GM12878 (cell line): Measurements from ENCODE around the gene PLK2. TPM values are rescaled to one million over a fixed set of nuclear protein-coding genes. Genes with fewer than 3 reads are reported as not detected.

ENCODE experiments used
- ATAC-seq: fragments of 200-7000 bp; cut with Tn5 transposase; 3 replicates; pipeline ENCODE4 v1.9.1; 2020; ENCODE audit warnings: mild to moderate bottlenecking, moderate library complexity
- BruUV-seq: library from RNA; stranded (reverse); fragments of 400-500 nt; replicated peaks from 2 replicates; lab custom pipeline; 2021; lab: Mats Ljungman, UMichigan
- CTCF ChIA-PET: fragments of 300-600 bp; sonication (Branson Sonifier 250); formaldehyde crosslinking; extraction: SDS; loops from one replicate; lab custom pipeline; 2021; ENCODE audit warnings: inconsistent platforms; lab: Yijun Ruan, JAX
- POLR2A ChIA-PET: fragments of 350-600 bp; formaldehyde crosslinking; extraction: SDS; loops from one replicate; lab custom pipeline; 2021; ENCODE audit warnings: inconsistent platforms; lab: Charles Lee
- RAD21 ChIA-PET: fragments of 300-600 bp; sonication (Branson Sonifier 250); formaldehyde crosslinking; loops from one replicate; lab custom pipeline; 2023; ENCODE audit warnings: antibody characterized with exemption; ENCODE audit not compliant: unreplicated experiment; lab: Charles Lee
- SMC1A ChIA-PET: fragments of 300-600 bp; sonication (Branson Sonifier 250); formaldehyde crosslinking; loops from one replicate; lab custom pipeline; 2023; ENCODE audit not compliant: unreplicated experiment, uncharacterized antibody; lab: Charles Lee
- DNase-seq: peaks from one replicate; pipeline ENCODE4 v3.0.0-alpha.2; 2011; ENCODE audit warnings: low read depth, low spot score
- FAIRE-seq: peaks from 3 replicates; lab custom pipeline; 2011; peaks lifted over from hg19 to GRCh38; lab: Jason Lieb, UNC
- H2AFZ ChIP-seq: 2 replicates; pipeline ENCODE4 v1.6.0; 2011; ENCODE audit warnings: low read depth, low read length, control low read depth; ENCODE audit not compliant: control insufficient read depth
- H3K27ac ChIP-seq: 2 replicates; pipeline ENCODE4 v1.5.1; 2011; ENCODE audit warnings: control low read depth; ENCODE audit not compliant: control insufficient read depth, insufficient read depth
- H3K27me3 ChIP-seq, 2 experiments: replicated peaks in 1 of 2; 2 replicates each; pipeline versions ENCODE4 v1.6.0 to v1.6.1; 2011; ENCODE audit warnings: low read length in 1 of 2; ENCODE audit not compliant: control insufficient read depth in 2 of 2, insufficient read depth in 2 of 2
- H3K36me3 ChIP-seq, 2 experiments: 2 replicates each; pipeline ENCODE4 v1.5.1; 2011; ENCODE audit warnings: low read length in 1 of 2; ENCODE audit not compliant: control insufficient read depth in 2 of 2, insufficient read depth in 2 of 2
- H3K4me1 ChIP-seq: 2 replicates; pipeline ENCODE4 v1.6.1; 2011; ENCODE audit warnings: mild to moderate bottlenecking, low read length, moderate library complexity, mixed read lengths; ENCODE audit not compliant: control insufficient read depth, insufficient read depth
- H3K4me2 ChIP-seq: 2 replicates; pipeline ENCODE4 v1.6.0; 2011; ENCODE audit warnings: control low read depth; ENCODE audit not compliant: control insufficient read depth, insufficient read depth
- H3K4me3 ChIP-seq: fragments of 200-600 bp; sonication (generic); 2 replicates; pipeline ENCODE4 v1.5.1; 2016
- H3K79me2 ChIP-seq: 2 replicates; pipeline ENCODE4 v1.6.0; 2011; ENCODE audit warnings: low read length; ENCODE audit not compliant: control insufficient read depth, insufficient read depth
- H3K9ac ChIP-seq: 2 replicates; pipeline ENCODE4 v1.8.0; 2011; ENCODE audit warnings: low read length, control low read depth, mixed read lengths; ENCODE audit not compliant: control insufficient read depth, insufficient read depth
- H3K9me3 ChIP-seq: replicated peaks from 3 replicates; pipeline ENCODE4 v1.5.1; 2011; ENCODE audit warnings: mild to moderate bottlenecking, low read length; ENCODE audit not compliant: control insufficient read depth, insufficient read depth
- H4K20me1 ChIP-seq: 2 replicates; pipeline ENCODE4 v1.6.0; 2011; ENCODE audit not compliant: control insufficient read depth, insufficient read depth
- CREM ChIP-seq: IDR thresholded peaks from 2 replicates; pipeline ENCODE4 v1.6.1; 2014; ENCODE audit warnings: antibody characterized with exemption, low read depth
- E2F8 ChIP-seq: fragments of 450-650 bp; IDR thresholded peaks from 2 replicates; pipeline ENCODE4 v1.6.1; 2018; ENCODE audit warnings: mild to moderate bottlenecking, low read depth, moderate library complexity; ENCODE audit not compliant: partially characterized antibody
- HDAC6 ChIP-seq: fragments of 200-600 bp; sonication (generic); IDR thresholded peaks from one replicate; pipeline ENCODE4 v1.8.0; 2017; ENCODE audit warnings: antibody characterized with exemption; ENCODE audit not compliant: unreplicated experiment
- SKIL ChIP-seq: fragments of 450-650 bp; IDR thresholded peaks from 2 replicates; pipeline ENCODE4 v1.6.1; 2017; ENCODE audit warnings: mild to moderate bottlenecking, low read depth, inconsistent platforms; ENCODE audit not compliant: poor library complexity, severe bottlenecking
- ZBTB11 ChIP-seq: fragments of 450-650 bp; formaldehyde crosslinking; IDR thresholded peaks from 2 replicates; pipeline ENCODE4 v1.5.0; 2022; ENCODE audit warnings: mild to moderate bottlenecking, missing genetic modification characterization
- WGBS: methylation state at CpG from one replicate; pipeline ENCODE4 v1.1.6; 2016; ENCODE audit warnings: low lambda C conversion rate; ENCODE audit not compliant: insufficient replicate concordance, insufficient coverage; ENCODE audit errors: missing lambda C conversion rate; 5-methylcytosine and 5-hydroxymethylcytosine counted together
- in situ Hi-C: fragments of 300-500 bp; cut with MboI; formaldehyde crosslinking; loops from 9 replicates; pipeline ENCODE4 v1.14.3; 2018; ENCODE audit warnings: mixed read lengths
- intact Hi-C: fragments of 100-400 bp; cut with micrococcal nuclease; formaldehyde crosslinking; loops from one replicate; pipeline ENCODE4 v1.14.2; 2022; ENCODE audit not compliant: unreplicated experiment
- polyA plus RNA-seq, 11 experiments: library from polyadenylated mRNA; depleted of rRNA in 4 of 11; unstranded in 6 of 11; stranded (reverse) in 5 of 11; fragments of >200 nt; fragmentation: Nextera tagmentation in 4 of 11; fragmentation: Illumina TruSeq in 1 of 11; extraction: Ambion mirVana in 4 of 11; extraction: Trizol in 1 of 11; gene quantifications; 1 replicate in 1 of 11; 2 replicates in 10 of 11; pipeline versions ENCODE4 v1.2.1 to v1.2.3, GENCODE V29; 2011 to 2016; ENCODE audit warnings: inconsistent platforms in 2 of 11, missing spikeins in 2 of 11, low read depth in 1 of 11
- total RNA-seq, 4 experiments: library from RNA; depleted of rRNA in 3 of 4; stranded (reverse); fragments of >200 nt in 3 of 4; fragmentation: Illumina TruSeq in 1 of 4; extraction: Trizol in 1 of 4; gene quantifications; 2 replicates each; pipeline versions ENCODE4 v1.2.1 to v1.2.3, GENCODE V29; 2013 to 2021

Gene PLK2
- total and polyA plus RNA-seq, 10 of the 15 experiments (the other 5 are each of a cell fraction or from before 2014, with no cell fraction given), result 0.07 to 3.9 (median 0.52) TPM

GRCh38 chr5:58460732-58461286 lies 923 bp upstream of the PLK2 start (continued):
- TF ChIP-seq E2F8, result no peak
- TF ChIP-seq, all 136 proteins: peak for 10

- intact Hi-C loops (loop anchor here (1.0 to 10.0 kb wide), 6 partner anchors 65 to 1555 kb away; partner anchors contain the start of gene SETD9), in situ Hi-C loops (loop anchor here (5.0 to 25.0 kb wide), 5 partner anchors 677 to 1547 kb away; partner anchors contain the start of gene SETD9)
- WGBS, result under 1% methylated on average over 42 of the region's 57 CpGs
- no peak for ATAC-seq
- H3K27me3 ChIP-seq, result peaks cover 2 to 8% of the 10 kb centered on the region in 2 experiments; a peak in 3 of 4 replicates
- peak overlapping the region; percentile 54 for H3K4me3 ChIP-seq
- H3K9me3 ChIP-seq, result no peaks in the 10 kb centered on the region
- no peak overlapping the region for H3K9ac ChIP-seq
- peak overlapping the region; percentile 98 for H3K4me2 ChIP-seq
- H3K36me3 ChIP-seq, result no peaks in the 10 kb centered on the region
- ChIA-PET SMC1A (interaction anchor here (0.9 to 4.7 kb wide), 7 partner anchors 391 to 1227 kb away, joined by 3 to 38 read pairs (median 5); no protein-coding TSS in a partner anchor), RAD21 (interaction anchor here (0.8 to 6.3 kb wide), 7 partner anchors 80 to 1161 kb away, joined by 3 to 42 read pairs (median 4); no protein-coding TSS in a partner anchor), CTCF (interaction anchor here (0.6 to 6.8 kb wide), 13 partner anchors 20 to 1160 kb away, joined by 3 to 80 read pairs (median 4); no protein-coding TSS in a partner anchor), POLR2A (interaction anchor here (0.6 kb wide), 1 partner anchor 1157 kb away, joined by 3 read pairs; no protein-coding TSS in a partner anchor)
- H3K4me1 ChIP-seq, result peaks cover 12% of the 10 kb centered on the region
- no peak overlapping the region for H3K27ac ChIP-seq
- H3K79me2 ChIP-seq, result no peaks in the 10 kb centered on the region
- no peak for FAIRE-seq
- H4K20me1 ChIP-seq, result no peaks in the 10 kb centered on the region
- H2AFZ ChIP-seq, result peak overlapping the region; percentile 92
- DNase-seq, result no peak
- BruUV-seq, result no TSS peak
- TF ChIP-seq HDAC6 (no peak), SKIL (no peak), E2F8 (no peak), ZBTB11 (0 out of 2 replicates have a peak, but pooled peaks have one; percentile 47), CREM (no peak)
These were observed 512 bp downstream of the PLK2 start for GRCh38 chr5:58459146-58460001.
